Lower leg skin (tissue), 3 donors: Measurements from ENCODE around the gene TRAP1.

Experiments used
- CTCF ChIP-seq, 3 donors: fragments of 450-650 bp; IDR thresholded peaks; one replicate each; pipeline ENCODE4 v1.5.1; 2016; ENCODE audit warnings: antibody characterized with exemption in 3 of 3, mild to moderate bottlenecking in 3 of 3, moderate library complexity in 2 of 3
- POLR2A ChIP-seq, 2 donors: fragments of 450-650 bp; IDR thresholded peaks; one replicate each; pipeline ENCODE4 v1.6.1; 2016 to 2017; ENCODE audit warnings: antibody characterized with exemption in 2 of 2, mild to moderate bottlenecking in 1 of 2, moderate library complexity in 1 of 2

- no peak for TF ChIP-seq CTCF (IDR thresholded peaks at IDR 0.05)
- TF ChIP-seq POLR2A (IDR thresholded peaks at IDR 0.05) = no peak
These were observed 19.9 kb upstream of the TRAP1 start for GRCh38 chr16:3737181-3737580.
